Activated T-cell treated with anti-CD3 and anti-CD28 coated beads, Interleukin-2, amount 50 U/mL, for 24 hours (primary cell): Measurements from ENCODE around the gene ANKRD63.
A peak's percentile ranks its signal among the peaks of the same experiment; 100 is the strongest.

Experiments used
- DNase-seq: peaks from one replicate; pipeline ENCODE4 v3.0.0-alpha.2; 2020
- H3K27ac Mint-ChIP-seq: 2 replicates; pipeline ENCODE4 v1.8.0; 2020; ENCODE audit warnings: mild to moderate bottlenecking, mixed read lengths
- H3K27me3 Mint-ChIP-seq: 2 replicates; pipeline ENCODE4 v1.8.0; 2020; ENCODE audit warnings: mixed read lengths
- H3K36me3 Mint-ChIP-seq: 2 replicates; pipeline ENCODE4 v1.8.0; 2020; ENCODE audit warnings: low read depth, mixed read lengths
- H3K4me1 Mint-ChIP-seq: 2 replicates; pipeline ENCODE4 v1.8.0; 2020; ENCODE audit warnings: low read depth, mixed read lengths
- H3K4me3 Mint-ChIP-seq: 2 replicates; pipeline ENCODE4 v1.8.0; 2020; ENCODE audit warnings: mild to moderate bottlenecking, moderate library complexity, mixed read lengths
- H3K9me3 Mint-ChIP-seq: 2 replicates; pipeline ENCODE4 v1.8.0; 2020; ENCODE audit warnings: mixed read lengths

The ANKRD63 gene

DNA sequence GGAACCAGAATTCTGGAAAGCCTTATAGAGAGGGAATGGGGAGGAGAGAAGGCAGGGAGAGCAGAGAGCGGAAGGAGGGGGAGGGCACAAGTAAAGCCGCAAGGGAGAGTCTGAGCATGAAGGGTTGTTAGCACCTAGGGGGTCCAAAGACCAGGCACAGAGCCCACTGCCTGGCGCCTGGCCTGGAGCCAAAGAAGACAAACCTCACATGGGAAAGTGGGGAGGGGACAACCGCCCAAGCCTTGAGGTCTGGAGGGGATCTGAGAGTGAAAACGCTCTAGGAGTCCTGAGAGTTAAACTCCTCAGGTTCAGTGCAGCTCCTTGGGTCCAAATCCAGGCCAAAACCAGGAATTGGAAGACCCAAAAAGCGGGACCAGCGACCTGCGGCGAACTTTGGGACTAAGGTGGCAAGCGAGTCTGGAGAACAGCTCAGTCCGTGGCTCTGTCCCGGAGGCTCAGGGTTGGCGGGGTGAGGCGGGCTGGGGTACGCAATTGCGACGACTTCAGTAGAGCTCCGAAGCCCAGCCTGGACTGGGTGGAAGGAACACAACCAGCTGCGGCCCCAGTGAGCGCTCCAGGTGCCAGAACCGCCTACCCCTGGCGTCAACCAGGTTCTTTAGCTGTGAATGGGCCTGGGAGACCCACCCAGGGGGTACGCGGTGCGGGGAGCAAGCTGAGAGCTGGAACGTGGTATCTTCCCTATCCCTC lies 39.8 kb upstream of the ANKRD63 start:
- peak overlapping the region; percentile 71 for H3K4me3 Mint-ChIP-seq
- DNase-seq: no peak
- no peak overlapping the region for H3K27ac Mint-ChIP-seq
- H3K9me3 Mint-ChIP-seq: no peaks in the 10 kb centered on the region
- peaks cover 26% of the 10 kb centered on the region for H3K4me1 Mint-ChIP-seq
- peaks cover 11% of the 10 kb centered on the region for H3K36me3 Mint-ChIP-seq
- H3K27me3 Mint-ChIP-seq: no peaks in the 10 kb centered on the region

DNA sequence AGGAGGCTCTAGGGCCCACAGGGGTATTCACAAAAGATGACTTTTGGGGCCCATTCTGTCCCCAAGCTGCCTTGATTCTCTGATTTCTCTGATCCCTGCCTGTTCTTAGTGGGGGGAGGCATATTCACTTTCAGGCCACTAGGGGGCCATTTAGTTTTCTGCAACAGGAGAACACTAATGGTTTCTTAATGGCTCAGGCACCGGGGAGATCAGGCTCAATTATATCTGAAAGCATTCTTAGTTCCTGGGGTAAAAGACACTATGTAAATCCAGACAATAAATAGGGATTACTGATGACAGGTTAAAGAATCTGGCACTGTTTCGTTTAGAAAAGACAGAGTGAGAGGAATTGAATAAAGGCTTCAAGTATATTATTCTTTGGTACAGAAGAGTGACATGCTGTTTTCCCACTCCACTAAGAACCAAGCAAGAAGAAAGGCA lies 38.1 kb upstream of the ANKRD63 start:
- DNase-seq: peak; percentile 48
- H3K9me3 Mint-ChIP-seq: no peaks in the 10 kb centered on the region
- H3K4me1 Mint-ChIP-seq: peaks cover 23% of the 10 kb centered on the region
- no peaks in the 10 kb centered on the region for H3K27me3 Mint-ChIP-seq
- no peak overlapping the region for H3K4me3 Mint-ChIP-seq
- peaks cover 5% of the 10 kb centered on the region for H3K36me3 Mint-ChIP-seq
- H3K27ac Mint-ChIP-seq: no peak overlapping the region

DNA sequence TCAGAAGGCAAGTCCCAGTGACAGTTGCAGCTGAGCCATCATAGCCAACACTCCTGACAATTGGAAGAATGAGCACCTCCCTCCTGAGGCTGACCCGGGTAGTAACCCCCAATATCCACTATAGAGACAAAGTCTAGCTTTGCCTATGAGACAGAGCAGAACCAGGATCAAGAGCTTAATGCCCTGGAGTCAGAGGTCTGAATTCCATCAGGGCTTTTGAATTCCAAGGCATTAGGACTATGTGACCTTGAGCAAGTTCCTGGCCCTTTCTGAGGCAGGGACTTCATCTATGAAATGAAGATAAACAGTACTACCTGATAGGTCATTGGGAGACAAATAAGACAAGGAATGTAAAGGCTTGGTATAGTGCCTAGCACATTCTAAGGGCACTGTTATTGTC lies 37.5 kb upstream of the ANKRD63 start:
- no peak for DNase-seq
- Mint-ChIP-seq H3K9me3 (no peaks in the 10 kb centered on the region), H3K36me3 (peaks cover 4% of the 10 kb centered on the region), H3K27ac (no peak overlapping the region), H3K27me3 (no peaks in the 10 kb centered on the region), H3K4me3 (no peak overlapping the region), H3K4me1 (peaks cover 21% of the 10 kb centered on the region)

DNA sequence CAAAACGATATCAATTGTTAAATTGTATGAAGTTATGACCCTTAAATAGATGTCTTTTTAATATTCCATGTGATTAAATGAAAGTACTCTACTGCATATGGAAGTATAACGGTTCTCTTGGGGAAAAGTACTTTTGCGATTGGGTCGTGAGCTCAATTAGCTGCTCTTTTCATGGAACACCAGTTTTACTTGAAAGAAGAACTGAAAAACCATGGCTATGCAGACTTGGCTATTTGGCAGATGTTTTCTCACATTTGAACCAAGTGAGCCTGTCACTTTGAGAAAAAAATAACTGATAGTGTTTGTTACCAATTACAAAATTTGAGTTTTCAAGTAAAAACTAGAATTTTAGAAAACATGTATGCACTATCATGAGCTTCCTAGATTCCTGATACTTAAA lies 34.7 kb upstream of the ANKRD63 start:
- Mint-ChIP-seq H3K4me1 (peaks cover 22% of the 10 kb centered on the region), H3K36me3 (no peaks in the 10 kb centered on the region), H3K4me3 (no peak overlapping the region), H3K27me3 (no peaks in the 10 kb centered on the region), H3K27ac (no peak overlapping the region), H3K9me3 (no peaks in the 10 kb centered on the region)
- DNase-seq: no peak

GRCh38 chr15:40316931-40317330 lies 34.1 kb upstream of the ANKRD63 start:
- no peak overlapping the region for H3K4me3 Mint-ChIP-seq
- H3K27me3 Mint-ChIP-seq: no peaks in the 10 kb centered on the region
- no peaks in the 10 kb centered on the region for H3K36me3 Mint-ChIP-seq
- no peak for DNase-seq
- H3K4me1 Mint-ChIP-seq: peaks cover 19% of the 10 kb centered on the region
- no peaks in the 10 kb centered on the region for H3K9me3 Mint-ChIP-seq
- no peak overlapping the region for H3K27ac Mint-ChIP-seq

DNA sequence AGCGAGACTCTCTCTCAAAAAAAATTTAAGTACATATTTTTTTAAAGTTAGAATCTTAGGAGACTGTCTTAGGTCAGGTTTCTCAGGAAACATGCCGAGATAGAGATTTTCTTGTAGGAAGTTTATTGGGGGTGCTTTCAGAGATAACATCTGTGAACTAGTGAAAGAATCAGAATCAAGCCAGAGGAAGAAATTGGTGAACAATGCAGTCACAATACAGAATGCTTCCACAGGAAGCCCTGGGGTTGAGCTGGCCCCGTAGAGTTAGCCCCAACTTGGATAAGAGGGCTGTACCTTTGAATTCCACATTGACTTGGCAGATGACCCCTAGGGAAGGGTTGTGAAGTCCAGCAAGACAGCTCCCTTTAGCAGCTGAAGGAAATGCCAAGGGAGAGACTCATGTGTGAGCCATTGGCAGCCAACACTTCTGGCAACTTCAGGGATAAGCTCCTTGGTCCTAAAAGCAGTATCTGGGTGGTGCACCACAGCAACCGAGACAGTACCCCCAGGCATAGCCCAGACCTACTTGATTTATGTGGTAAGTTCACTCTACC lies 31.9 kb upstream of the ANKRD63 start:
- no peaks in the 10 kb centered on the region for H3K36me3 Mint-ChIP-seq
- H3K27me3 Mint-ChIP-seq: no peaks in the 10 kb centered on the region
- peaks cover 18% of the 10 kb centered on the region for H3K4me1 Mint-ChIP-seq
- H3K9me3 Mint-ChIP-seq: no peaks in the 10 kb centered on the region
- no peak overlapping the region for H3K27ac Mint-ChIP-seq
- no peak for DNase-seq
- no peak overlapping the region for H3K4me3 Mint-ChIP-seq

DNA sequence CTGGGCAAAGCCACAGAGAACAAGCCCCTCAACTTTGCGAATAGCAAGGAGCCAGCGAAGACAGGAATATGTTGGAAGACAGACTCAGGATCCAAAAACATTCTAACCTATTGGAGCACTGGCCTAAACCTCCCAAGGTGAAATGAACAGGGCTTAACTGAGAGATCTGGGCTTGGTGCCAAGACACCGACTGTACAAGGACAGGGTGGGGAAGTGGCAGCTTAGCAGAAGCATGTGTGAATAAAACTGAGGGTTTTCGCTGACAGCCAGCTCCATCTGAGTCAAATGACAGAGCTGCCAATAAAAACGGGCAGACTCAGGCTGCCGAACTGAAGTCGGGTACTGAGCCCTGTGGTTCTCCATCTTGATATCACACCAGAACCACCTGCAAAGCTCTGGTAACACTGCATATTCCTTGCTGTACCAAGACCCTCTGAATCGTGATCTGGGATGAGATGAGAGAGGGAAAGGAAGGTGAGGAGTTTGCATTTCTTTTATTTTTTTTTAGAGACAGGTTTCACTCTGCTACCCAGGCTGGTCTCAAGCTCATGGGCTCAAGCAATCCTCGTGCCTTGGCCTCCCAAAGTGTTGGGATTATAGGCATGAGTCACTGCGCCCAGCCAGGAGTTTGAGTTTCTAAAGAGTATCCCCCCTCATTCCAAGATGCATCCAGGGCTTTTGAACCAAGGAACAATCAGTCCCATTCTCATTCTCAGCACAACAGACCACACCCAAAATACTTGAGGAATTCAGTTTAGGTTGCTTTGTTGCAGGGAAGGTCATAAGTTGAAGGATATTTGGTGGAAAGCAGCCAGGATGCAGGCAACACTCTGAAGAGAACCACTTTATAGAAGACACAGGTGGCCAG lies 30.9 kb upstream of the ANKRD63 start:
- DNase-seq: no peak
- H3K4me1 Mint-ChIP-seq: peaks cover 28% of the 10 kb centered on the region
- no peaks in the 10 kb centered on the region for H3K27me3 Mint-ChIP-seq
- H3K4me3 Mint-ChIP-seq: no peak overlapping the region
- no peaks in the 10 kb centered on the region for H3K9me3 Mint-ChIP-seq
- peaks cover under 1% of the 10 kb centered on the region for H3K36me3 Mint-ChIP-seq
- H3K27ac Mint-ChIP-seq: no peak overlapping the region

- no peaks in the 10 kb centered on the region for H3K9me3 Mint-ChIP-seq
- H3K27ac Mint-ChIP-seq: no peak overlapping the region
- no peaks in the 10 kb centered on the region for H3K27me3 Mint-ChIP-seq
- H3K4me3 Mint-ChIP-seq: no peak overlapping the region
- peaks cover 30% of the 10 kb centered on the region for H3K4me1 Mint-ChIP-seq
- DNase-seq: no peak
- H3K36me3 Mint-ChIP-seq: peaks cover 6% of the 10 kb centered on the region
These were observed 29.7 kb upstream of the ANKRD63 start for GRCh38 chr15:40312370-40313158.

- peaks cover 40% of the 10 kb centered on the region for H3K4me1 Mint-ChIP-seq
- no peak overlapping the region for H3K27ac Mint-ChIP-seq
- peaks cover 17% of the 10 kb centered on the region for H3K36me3 Mint-ChIP-seq
- no peaks in the 10 kb centered on the region for H3K9me3 Mint-ChIP-seq
- no peak overlapping the region for H3K4me3 Mint-ChIP-seq
- DNase-seq: no peak
- no peaks in the 10 kb centered on the region for H3K27me3 Mint-ChIP-seq
These were observed 28.1 kb upstream of the ANKRD63 start for GRCh38 chr15:40310993-40311392.

DNA sequence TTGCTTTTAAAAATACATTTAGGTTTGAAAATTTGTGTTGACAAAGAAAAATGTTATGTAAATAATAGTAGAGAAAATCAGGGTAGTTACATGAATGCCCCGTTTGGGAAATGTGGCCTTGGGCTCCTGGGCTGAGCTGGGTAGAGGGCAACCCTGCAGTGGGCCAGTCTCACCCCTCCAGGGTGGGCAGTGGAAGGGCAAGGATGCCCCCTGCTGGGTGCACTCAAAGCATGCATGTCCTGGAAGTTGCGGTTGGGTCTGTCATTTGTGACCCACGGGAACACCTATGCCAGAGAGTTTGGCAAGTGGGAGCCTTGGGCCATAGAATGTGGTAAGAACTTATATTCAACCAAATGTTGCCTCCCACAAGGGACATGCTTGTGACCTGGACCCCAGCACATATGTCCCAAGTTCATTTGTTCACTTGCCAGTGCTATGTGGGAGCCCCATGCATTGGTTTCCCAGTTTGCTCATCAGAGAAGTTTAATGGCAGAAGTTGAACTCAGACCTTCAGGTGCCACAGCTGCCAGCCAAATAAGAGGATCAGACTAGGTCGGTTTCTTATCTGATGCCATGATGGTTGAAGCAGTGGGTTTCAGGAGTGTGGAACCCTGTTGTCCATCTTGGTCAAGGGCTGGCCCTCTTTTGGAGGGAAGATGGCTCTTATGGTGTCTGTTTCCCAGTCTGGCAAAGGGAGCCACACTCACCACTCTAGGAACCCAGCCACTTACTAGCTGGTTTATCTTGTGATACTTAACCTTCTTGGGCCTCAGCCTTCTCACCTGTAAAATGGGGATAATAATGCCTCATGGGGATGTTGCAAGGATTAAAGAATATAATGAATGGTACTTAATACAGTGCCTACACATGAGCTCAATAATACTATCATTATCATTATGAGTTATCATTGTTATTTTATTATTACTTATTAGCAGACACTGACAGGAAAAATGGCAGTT lies 27.4 kb upstream of the ANKRD63 start:
- peak overlapping the region; percentile 96 for H3K27ac Mint-ChIP-seq
- peaks cover 17% of the 10 kb centered on the region for H3K36me3 Mint-ChIP-seq
- no peaks in the 10 kb centered on the region for H3K27me3 Mint-ChIP-seq
- H3K4me1 Mint-ChIP-seq: peaks cover 46% of the 10 kb centered on the region
- H3K4me3 Mint-ChIP-seq: peak overlapping the region; percentile 96
- DNase-seq: peak; percentile 75
- H3K9me3 Mint-ChIP-seq: no peaks in the 10 kb centered on the region

- peaks cover 53% of the 10 kb centered on the region for H3K4me1 Mint-ChIP-seq
- DNase-seq: no peak
- peak overlapping the region; percentile 96 for H3K27ac Mint-ChIP-seq
- peak overlapping the region; percentile 96 for H3K4me3 Mint-ChIP-seq
- no peaks in the 10 kb centered on the region for H3K9me3 Mint-ChIP-seq
- no peaks in the 10 kb centered on the region for H3K27me3 Mint-ChIP-seq
- H3K36me3 Mint-ChIP-seq: peaks cover 21% of the 10 kb centered on the region
These were observed 26.5 kb upstream of the ANKRD63 start for GRCh38 chr15:40309344-40309862.

DNA sequence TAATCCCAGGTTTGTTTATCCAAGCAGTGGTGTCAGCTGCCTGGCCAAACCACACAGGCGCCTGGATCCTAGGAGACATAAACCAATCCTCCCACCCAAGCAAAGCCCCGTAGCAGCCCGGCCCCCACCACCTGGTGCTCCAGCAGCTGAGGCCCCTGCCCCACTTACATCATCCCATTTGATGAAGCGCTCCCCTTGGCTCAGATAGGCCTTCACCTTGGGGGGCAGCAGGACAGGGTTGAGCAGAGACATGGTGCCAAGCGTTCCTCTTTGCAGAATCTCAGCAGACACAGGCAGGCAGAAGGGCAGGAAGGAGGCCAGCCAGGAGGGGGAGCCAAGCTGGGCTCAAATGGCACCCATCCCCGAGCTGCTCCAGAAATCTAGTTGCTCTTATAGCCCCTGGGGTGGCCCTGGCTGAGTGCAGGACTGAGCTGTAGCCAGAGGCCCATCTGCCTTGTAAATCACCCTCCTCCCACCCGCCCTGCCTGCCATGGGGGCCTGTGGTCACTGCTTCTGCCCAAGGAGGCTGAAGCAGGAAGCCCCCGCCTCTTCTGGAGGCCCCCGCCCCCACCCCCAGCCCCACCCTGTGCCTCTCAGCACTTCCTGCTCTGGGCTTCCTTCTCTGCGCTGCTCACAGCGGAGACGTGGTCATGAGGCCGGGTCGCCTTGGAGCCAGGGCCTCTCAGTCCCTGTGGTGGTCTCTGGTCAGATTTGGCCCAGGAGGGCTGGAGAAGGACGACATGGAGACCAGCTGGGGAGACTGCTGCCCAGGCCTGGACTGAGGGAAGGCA lies 24.8 kb upstream of the ANKRD63 start, which contains the start of gene PLCB2:
PLCB2 (minus strand) TSS at position 515 of the 791 bp plus-strand sequence; CDS start at position 252, 263 bp downstream.
- H3K27ac Mint-ChIP-seq: peak within 1 kb of the TSS; percentile 96
- peak within 1 kb of the TSS; percentile 96 for H3K4me3 Mint-ChIP-seq
- no peaks in the 10 kb centered on the region for H3K9me3 Mint-ChIP-seq
- H3K27me3 Mint-ChIP-seq: no peaks in the 10 kb centered on the region
- peaks cover 47% of the 10 kb centered on the region for H3K4me1 Mint-ChIP-seq
- H3K36me3 Mint-ChIP-seq: peaks cover 39% of the 10 kb centered on the region
- DNase-seq: peak; percentile 87
